Neural progenitor cell (in vitro differentiated cells): ENCODE measurements around the gene ULK3. TPM values are rescaled to one million over a fixed set of nuclear protein-coding genes. Genes with fewer than 3 reads are reported as not detected.

Experiments
- DNase-seq: peaks from one replicate; pipeline ENCODE4 v3.0.0-alpha.2; 2016; ENCODE audit warnings: low spot score
- H2AFZ ChIP-seq: fragments of 200-600 bp; sonication (generic); replicated peaks from 2 replicates; pipeline ENCODE4 v1.6.1; 2016; ENCODE audit warnings: antibody characterized with exemption
- H3F3A ChIP-seq: fragments of 200-600 bp; sonication (generic); 2 replicates; pipeline ENCODE4 v1.6.1; 2016; ENCODE audit warnings: antibody characterized with exemption, low read depth
- H3K27ac ChIP-seq: fragments of 200-600 bp; sonication (generic); 2 replicates; pipeline ENCODE4 v1.5.1; 2016; ENCODE audit warnings: mild to moderate bottlenecking
- H3K27me3 ChIP-seq: fragments of 200-600 bp; sonication (generic); 2 replicates; pipeline ENCODE4 v1.6.1; 2016; ENCODE audit warnings: mild to moderate bottlenecking, moderate library complexity
- H3K36me3 ChIP-seq: fragments of 200-600 bp; sonication (generic); 2 replicates; pipeline ENCODE4 v1.5.1; 2016
- H3K4me1 ChIP-seq: fragments of 200-600 bp; sonication (generic); 2 replicates; pipeline ENCODE4 v1.6.1; 2016; ENCODE audit warnings: mixed run types
- H3K4me2 ChIP-seq: fragments of 200-600 bp; sonication (generic); 2 replicates; pipeline ENCODE4 v1.6.1; 2016
- H3K4me3 ChIP-seq: fragments of 200-600 bp; sonication (generic); 2 replicates; pipeline ENCODE4 v1.5.1; 2016
- H3K79me2 ChIP-seq: fragments of 200-600 bp; sonication (generic); 2 replicates; pipeline ENCODE4 v1.6.1; 2016; ENCODE audit warnings: low read depth
- H3K9ac ChIP-seq: fragments of 200-600 bp; sonication (generic); 2 replicates; pipeline ENCODE4 v1.6.1; 2016
- H3K9me3 ChIP-seq: fragments of 200-600 bp; sonication (generic); 2 replicates; pipeline ENCODE4 v1.5.1; 2016; ENCODE audit warnings: low read depth
- H4K20me1 ChIP-seq: fragments of 200-600 bp; sonication (generic); 2 replicates; pipeline ENCODE4 v1.6.1; 2016; ENCODE audit warnings: low read depth
- H3K27ac Mint-ChIP-seq: 3 replicates; pipeline ENCODE4 v1.8.0; 2021; ENCODE audit warnings: mixed read lengths
- H3K27me3 Mint-ChIP-seq: 2 replicates; pipeline ENCODE4 v1.8.0; 2022; ENCODE audit warnings: low read depth, mild to moderate bottlenecking, inconsistent platforms, moderate library complexity, mixed read lengths; ENCODE audit not compliant: insufficient read depth
- H3K36me3 Mint-ChIP-seq: 3 replicates; pipeline ENCODE4 v1.8.0; 2021; ENCODE audit warnings: mixed read lengths
- H3K4me1 Mint-ChIP-seq: 3 replicates; pipeline ENCODE4 v1.8.0; 2021; ENCODE audit warnings: mixed read lengths
- H3K4me3 Mint-ChIP-seq: 3 replicates; pipeline ENCODE4 v1.8.0; 2021; ENCODE audit warnings: mild to moderate bottlenecking, moderate library complexity, mixed read lengths
- H3K9me3 Mint-ChIP-seq: 3 replicates; pipeline ENCODE4 v1.8.0; 2020; ENCODE audit warnings: mixed read lengths
- EZH2 ChIP-seq: fragments of 200-600 bp; sonication (generic); IDR thresholded peaks from 2 replicates; pipeline ENCODE4 v1.6.1; 2017; ENCODE audit warnings: antibody characterized with exemption, mild to moderate bottlenecking, moderate library complexity
- EZH2phosphoT487 ChIP-seq: fragments of 200-600 bp; sonication (generic); IDR thresholded peaks from 2 replicates; pipeline ENCODE4 v1.6.1; 2017; ENCODE audit warnings: antibody characterized with exemption
- total RNA-seq: library from RNA; depleted of rRNA; stranded (reverse); fragments of >200 nt; gene quantifications from 2 replicates; pipeline ENCODE4 v1.2.3, GENCODE V29; 2015; ENCODE audit warnings: low replicate concordance
- TF ChIP-seq, protein P1 (sequence below): fragments of 200-600 bp; sonication (generic); IDR thresholded peaks from 2 replicates; pipeline ENCODE4 v1.5.1; 2017; ENCODE audit warnings: antibody characterized with exemption, mild to moderate bottlenecking

Gene ULK3
- total RNA-seq, 1 donor from 2014 or later = 22.7 TPM

DNA sequence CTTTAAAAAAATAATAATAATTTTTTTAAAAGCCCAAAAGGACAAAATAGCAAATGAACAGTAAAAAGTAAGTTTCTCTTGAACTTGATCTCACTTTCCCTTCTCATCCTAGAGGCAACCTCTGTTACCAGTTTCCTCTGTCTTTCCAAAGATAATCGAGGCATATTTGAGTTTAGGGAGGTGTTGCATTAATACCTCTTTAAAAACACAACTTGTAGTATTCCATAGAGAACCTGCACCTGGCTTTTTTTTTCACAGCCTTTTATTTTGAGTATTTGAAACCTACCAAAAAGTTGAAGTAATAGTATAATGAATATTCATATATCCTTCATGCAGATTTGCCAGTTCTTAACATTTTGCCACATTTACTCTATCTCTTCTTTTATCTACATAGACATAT lies 51.9 kb downstream of the ULK3 start:
- Mint-ChIP-seq H3K27ac (no peak overlapping the region), H3K36me3 (peaks cover 2% of the 10 kb centered on the region), H3K27me3 (no peaks in the 10 kb centered on the region), H3K9me3 (no peaks in the 10 kb centered on the region), H3K4me3 (no peak overlapping the region), H3K4me1 (peaks cover 43% of the 10 kb centered on the region)
- TF ChIP-seq EZH2phosphoT487 (no peak), EZH2 (no peak)
- TF ChIP-seq, protein P1, sequence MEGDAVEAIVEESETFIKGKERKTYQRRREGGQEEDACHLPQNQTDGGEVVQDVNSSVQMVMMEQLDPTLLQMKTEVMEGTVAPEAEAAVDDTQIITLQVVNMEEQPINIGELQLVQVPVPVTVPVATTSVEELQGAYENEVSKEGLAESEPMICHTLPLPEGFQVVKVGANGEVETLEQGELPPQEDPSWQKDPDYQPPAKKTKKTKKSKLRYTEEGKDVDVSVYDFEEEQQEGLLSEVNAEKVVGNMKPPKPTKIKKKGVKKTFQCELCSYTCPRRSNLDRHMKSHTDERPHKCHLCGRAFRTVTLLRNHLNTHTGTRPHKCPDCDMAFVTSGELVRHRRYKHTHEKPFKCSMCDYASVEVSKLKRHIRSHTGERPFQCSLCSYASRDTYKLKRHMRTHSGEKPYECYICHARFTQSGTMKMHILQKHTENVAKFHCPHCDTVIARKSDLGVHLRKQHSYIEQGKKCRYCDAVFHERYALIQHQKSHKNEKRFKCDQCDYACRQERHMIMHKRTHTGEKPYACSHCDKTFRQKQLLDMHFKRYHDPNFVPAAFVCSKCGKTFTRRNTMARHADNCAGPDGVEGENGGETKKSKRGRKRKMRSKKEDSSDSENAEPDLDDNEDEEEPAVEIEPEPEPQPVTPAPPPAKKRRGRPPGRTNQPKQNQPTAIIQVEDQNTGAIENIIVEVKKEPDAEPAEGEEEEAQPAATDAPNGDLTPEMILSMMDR = no peak
- Histone ChIP-seq H4K20me1 (peaks cover 97% of the 10 kb centered on the region), H3K4me1 (peaks cover 20% of the 10 kb centered on the region), H2AFZ (no peak overlapping the region), H3F3A (no peaks in the 10 kb centered on the region), H3K27me3 (no peaks in the 10 kb centered on the region), H3K9ac (no peak overlapping the region), H3K27ac (no peak overlapping the region), H3K4me2 (no peak overlapping the region), H3K79me2 (peaks cover 67% of the 10 kb centered on the region), H3K36me3 (no peaks in the 10 kb centered on the region), H3K4me3 (no peak overlapping the region), H3K9me3 (no peaks in the 10 kb centered on the region)
- DNase-seq = no peak

DNA sequence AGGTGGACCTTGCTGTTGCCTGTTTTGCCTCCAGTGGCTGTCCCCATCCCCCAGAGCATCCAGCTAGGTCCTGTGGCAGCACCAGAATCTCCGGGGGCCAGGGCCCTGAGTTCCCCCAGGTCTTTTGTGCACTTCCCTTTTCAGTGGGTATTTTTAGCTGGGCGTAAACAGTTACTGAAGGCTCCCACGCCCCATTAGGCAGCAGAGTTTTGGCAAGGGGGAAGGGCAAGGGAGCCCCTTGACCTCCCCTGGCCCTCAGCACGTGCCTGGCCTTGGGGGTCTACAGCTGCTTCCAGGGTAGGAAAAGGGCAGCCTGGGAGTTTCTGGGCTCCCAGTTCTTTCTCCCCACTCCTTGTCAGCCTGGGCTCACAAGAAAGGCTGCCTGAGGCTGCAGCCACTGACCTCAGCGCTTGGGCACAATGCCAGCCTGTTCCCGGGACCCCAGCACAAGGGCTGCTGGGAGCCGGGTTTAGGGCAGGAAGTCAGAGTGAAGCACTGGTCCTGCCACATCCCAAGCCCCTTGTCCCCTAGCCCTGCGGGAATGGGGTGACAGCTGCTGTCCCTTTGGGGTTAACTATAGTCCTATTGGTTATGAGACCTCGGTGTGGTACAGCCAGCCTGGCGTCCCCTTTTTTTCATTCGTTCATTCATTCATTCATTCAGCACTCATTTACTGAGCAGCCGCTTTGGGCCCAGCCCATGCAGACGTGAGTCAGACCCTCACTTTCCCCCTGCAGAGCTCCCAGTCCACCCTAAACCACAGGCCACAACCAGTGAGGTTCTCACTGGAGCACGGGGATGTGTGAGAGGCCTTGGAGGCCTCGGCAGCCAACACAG lies 52.7 kb downstream of the ULK3 start:
- no peak overlapping the region for H2AFZ ChIP-seq
- no peaks in the 10 kb centered on the region for H3K27me3 Mint-ChIP-seq
- H3K27me3 ChIP-seq = no peaks in the 10 kb centered on the region
- peaks cover 20% of the 10 kb centered on the region for H3K4me1 ChIP-seq
- H3K27ac ChIP-seq = no peak overlapping the region
- H3K9ac ChIP-seq = no peak overlapping the region
- no peak overlapping the region for H3K4me2 ChIP-seq
- no peak for DNase-seq
- H3K4me3 Mint-ChIP-seq = no peak overlapping the region
- peak overlapping the region; percentile 53 for H3K27ac Mint-ChIP-seq
- H3K4me1 Mint-ChIP-seq = peaks cover 43% of the 10 kb centered on the region
- peaks cover 71% of the 10 kb centered on the region for H3K79me2 ChIP-seq
- H3F3A ChIP-seq = no peaks in the 10 kb centered on the region
- H3K4me3 ChIP-seq = no peak overlapping the region
- H3K9me3 ChIP-seq = no peaks in the 10 kb centered on the region
- H3K36me3 ChIP-seq = no peaks in the 10 kb centered on the region
- H3K9me3 Mint-ChIP-seq = no peaks in the 10 kb centered on the region
- TF ChIP-seq EZH2phosphoT487 = no peak
- TF ChIP-seq EZH2 = no peak
- TF ChIP-seq, protein P1 = no peak
- H4K20me1 ChIP-seq = peaks cover 98% of the 10 kb centered on the region
- peaks cover 2% of the 10 kb centered on the region for H3K36me3 Mint-ChIP-seq

DNA sequence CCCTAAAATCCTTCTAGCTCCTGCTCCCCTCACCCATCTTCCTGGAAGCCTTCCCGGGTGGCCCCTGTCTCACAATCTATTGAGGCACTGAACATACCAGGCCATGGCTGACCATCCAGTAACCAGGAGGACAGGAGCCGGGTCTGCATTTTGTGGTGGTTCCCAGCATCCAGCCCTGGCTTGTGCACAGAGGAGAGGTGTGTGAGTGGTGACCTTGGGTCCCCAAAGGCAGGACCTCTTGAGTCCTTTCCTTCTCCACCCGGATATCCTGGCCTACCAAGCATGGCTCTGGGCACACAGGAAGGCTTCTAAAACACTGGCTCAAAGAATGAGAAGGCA lies 53.2 kb downstream of the ULK3 start:
- TF ChIP-seq EZH2phosphoT487 = no peak
- Mint-ChIP-seq H3K27me3 (no peaks in the 10 kb centered on the region), H3K4me3 (no peak overlapping the region), H3K27ac (no peak overlapping the region), H3K4me1 (peaks cover 49% of the 10 kb centered on the region), H3K9me3 (no peaks in the 10 kb centered on the region), H3K36me3 (peaks cover 2% of the 10 kb centered on the region)
- DNase-seq = no peak
- Histone ChIP-seq H3K4me2 (no peak overlapping the region), H3K9ac (no peak overlapping the region), H3K4me3 (no peak overlapping the region), H3K27ac (no peak overlapping the region), H3K27me3 (no peaks in the 10 kb centered on the region), H4K20me1 (peaks cover 98% of the 10 kb centered on the region), H3K9me3 (no peaks in the 10 kb centered on the region), H3K4me1 (peaks cover 20% of the 10 kb centered on the region), H3F3A (no peaks in the 10 kb centered on the region), H2AFZ (no peak overlapping the region), H3K36me3 (no peaks in the 10 kb centered on the region), H3K79me2 (peaks cover 77% of the 10 kb centered on the region)

DNA sequence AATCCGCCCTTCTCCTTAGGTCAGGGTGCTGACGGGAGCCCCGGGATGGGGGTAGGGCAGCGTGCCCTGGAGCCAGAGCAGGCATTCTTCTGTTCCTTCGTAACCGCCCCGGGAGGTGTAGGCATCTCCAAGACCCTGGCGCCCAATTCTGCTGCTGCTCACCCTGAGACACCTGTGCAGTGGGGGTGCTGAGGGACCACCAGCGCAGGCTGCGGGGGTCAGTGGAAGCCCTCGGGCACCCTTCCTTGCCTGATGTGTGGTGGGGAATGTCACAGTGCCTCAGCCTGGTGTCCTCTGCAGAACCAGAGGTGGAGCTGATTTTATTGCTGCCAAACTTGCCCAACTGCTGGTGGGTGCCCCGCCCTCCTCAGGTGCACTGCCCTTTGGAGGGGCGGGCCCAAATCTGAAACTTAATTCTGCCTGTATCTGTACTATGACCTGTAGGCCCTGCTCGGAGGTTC lies 53.8 kb downstream of the ULK3 start:
- H3K4me1 Mint-ChIP-seq = peaks cover 53% of the 10 kb centered on the region
- Histone ChIP-seq H3K79me2 (peaks cover 82% of the 10 kb centered on the region), H3K36me3 (no peaks in the 10 kb centered on the region), H3K27ac (no peak overlapping the region), H3F3A (no peaks in the 10 kb centered on the region), H3K4me2 (peak overlapping the region; percentile 35), H3K9me3 (no peaks in the 10 kb centered on the region), H3K27me3 (no peaks in the 10 kb centered on the region), H3K4me3 (no peak overlapping the region), H3K4me1 (peaks cover 20% of the 10 kb centered on the region), H4K20me1 (peaks cover 98% of the 10 kb centered on the region), H2AFZ (no peak overlapping the region), H3K9ac (no peak overlapping the region)
- H3K9me3 Mint-ChIP-seq = no peaks in the 10 kb centered on the region
- no peak for DNase-seq
- peaks cover 2% of the 10 kb centered on the region for H3K36me3 Mint-ChIP-seq
- H3K4me3 Mint-ChIP-seq = no peak overlapping the region
- no peak for TF ChIP-seq EZH2phosphoT487
- TF ChIP-seq EZH2 = no peak
- TF ChIP-seq, protein P1 = no peak
- H3K27ac Mint-ChIP-seq = no peak overlapping the region
- H3K27me3 Mint-ChIP-seq = no peaks in the 10 kb centered on the region
